ENCODE measurements around the gene RTTN.
"Not testable (repeated sequence)": the region's sequence is repeated elsewhere in the genome, so short reads cannot be mapped to it uniquely, and the experiment has no call there.

Gene RTTN, protein sequence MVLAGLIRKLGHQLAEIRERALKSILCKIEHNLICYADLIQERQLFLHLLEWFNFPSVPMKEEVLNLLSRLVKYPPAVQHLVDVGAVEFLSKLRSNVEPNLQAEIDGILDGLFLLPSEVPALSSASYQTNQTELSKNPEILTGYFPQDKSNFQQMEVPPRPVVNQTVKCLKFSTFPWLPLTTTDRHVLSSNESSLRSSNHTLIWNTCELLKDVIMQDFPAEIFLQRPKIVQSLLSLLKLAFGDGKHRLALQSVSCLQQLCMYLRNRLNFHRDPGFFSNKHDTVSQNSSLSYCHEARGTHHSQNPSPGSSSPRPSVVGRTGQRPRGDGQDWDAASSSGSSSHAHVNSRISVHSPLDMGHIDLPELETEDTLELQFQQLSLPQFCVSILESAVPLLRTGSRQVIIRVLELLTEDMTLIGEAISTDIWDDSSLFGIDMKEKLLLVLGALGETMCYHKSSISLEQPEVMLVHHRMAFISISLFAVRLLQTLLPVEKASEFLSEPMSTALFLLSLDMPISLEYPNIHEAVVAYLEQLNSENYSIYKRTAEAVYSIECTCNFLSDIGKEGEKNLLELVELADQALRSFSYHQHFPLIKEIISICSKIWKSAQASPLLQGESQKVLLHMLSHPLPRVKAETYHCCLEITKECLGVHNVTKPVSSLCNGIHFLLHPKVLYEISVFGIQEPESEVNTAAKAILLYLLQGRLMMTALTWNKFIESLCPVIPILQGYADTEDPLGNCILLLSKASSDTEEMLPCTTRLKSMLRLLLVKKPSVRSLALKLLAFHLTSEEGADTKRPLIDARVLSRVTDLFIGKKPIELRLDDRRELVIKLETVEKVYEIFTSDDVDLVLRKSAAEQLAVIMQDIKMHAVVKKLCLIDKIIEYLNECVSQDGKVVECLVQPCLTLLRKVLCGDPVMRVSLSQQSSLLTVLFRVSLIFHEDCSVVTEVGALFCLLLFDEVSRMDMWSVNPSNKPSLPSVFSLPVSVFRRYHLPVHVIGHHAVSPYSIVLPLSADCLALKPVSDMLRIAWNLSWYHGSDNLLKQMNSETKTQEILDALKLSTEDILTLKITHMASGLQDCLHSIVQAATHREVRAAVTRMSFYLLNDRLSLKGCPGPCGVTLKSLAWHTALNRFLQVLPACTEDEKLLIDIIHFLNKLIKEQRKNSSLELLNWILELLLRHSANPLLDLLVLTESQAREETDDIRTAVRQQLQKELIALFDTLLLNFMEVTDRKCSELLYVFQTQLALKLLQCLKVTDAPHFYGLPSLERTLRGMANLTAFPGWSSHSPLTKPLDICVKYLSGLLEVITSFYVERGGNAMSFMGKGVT (N-terminal part only)

GRCh38 chr18:70205421-70206397, at the start of gene RTTN:
Gene RTTN, minus strand, starts transcription at chr18:70205687. Its CDS starts 29 bp downstream, at chr18:70205658.
- peaks cover 9% of the 10 kb centered on the region for H3K36me3 Mint-ChIP-seq (ENCODE audit: low read depth)
- DNase-seq (ENCODE audit: low spot score), result peak; percentile 93
- H3K9me3 Mint-ChIP-seq, result no peaks in the 10 kb centered on the region
- peaks cover 22% of the 10 kb centered on the region for H3K4me1 Mint-ChIP-seq (ENCODE audit: low read depth)
- H3K27ac Mint-ChIP-seq, result peak within 1 kb of the TSS; percentile 99
- peaks cover 13% of the 10 kb centered on the region for H3K27me3 Mint-ChIP-seq (ENCODE audit: low read depth)
- H3K4me3 Mint-ChIP-seq, result peak within 1 kb of the TSS; percentile 99

GRCh38 chr18:70250781-70251180, 45.3 kb upstream of the RTTN start:
- no peak for DNase-seq (ENCODE audit: low spot score)
- H3K9me3 Mint-ChIP-seq, result no peaks in the 10 kb centered on the region
- H3K27me3 Mint-ChIP-seq (ENCODE audit: low read depth), result peaks cover 8% of the 10 kb centered on the region
- H3K4me3 Mint-ChIP-seq, result no peak overlapping the region
- no peak overlapping the region for H3K27ac Mint-ChIP-seq
- H3K4me1 Mint-ChIP-seq (ENCODE audit: low read depth), result no peaks in the 10 kb centered on the region
- no peaks in the 10 kb centered on the region for H3K36me3 Mint-ChIP-seq (ENCODE audit: low read depth)

DNA sequence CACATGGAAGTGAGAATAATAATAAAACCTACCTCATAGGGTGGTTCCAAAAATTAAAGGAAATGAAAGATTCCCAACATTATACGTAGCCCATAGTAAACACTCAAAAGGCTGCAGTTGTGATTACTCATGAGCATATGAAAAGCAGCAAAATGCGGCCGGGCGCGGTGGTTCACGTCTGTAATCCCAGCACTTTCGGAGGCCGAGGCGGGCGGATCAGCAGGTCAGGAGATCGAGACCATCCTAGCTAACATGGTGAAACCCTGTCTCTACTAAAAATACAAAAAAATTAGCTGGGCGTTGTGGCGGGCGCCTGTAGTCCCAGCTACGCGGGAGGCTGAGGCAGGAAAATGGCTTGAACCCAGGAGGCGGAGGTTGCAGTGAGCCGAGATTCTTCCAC, 44.4 kb upstream of the RTTN start:
- not testable (repeated sequence) for DNase-seq (ENCODE audit: low spot score); H3K4me3 Mint-ChIP-seq; H3K36me3 Mint-ChIP-seq (ENCODE audit: low read depth); H3K27ac Mint-ChIP-seq; H3K27me3 Mint-ChIP-seq (ENCODE audit: low read depth); H3K9me3 Mint-ChIP-seq; H3K4me1 Mint-ChIP-seq (ENCODE audit: low read depth)

GRCh38 chr18:70249118-70249517, 43.6 kb upstream of the RTTN start:
- Mint-ChIP-seq H3K9me3 (no peaks in the 10 kb centered on the region), H3K27ac (no peak overlapping the region), H3K4me1 (ENCODE audit: low read depth) (no peaks in the 10 kb centered on the region), H3K4me3 (no peak overlapping the region), H3K36me3 (ENCODE audit: low read depth) (no peaks in the 10 kb centered on the region), H3K27me3 (ENCODE audit: low read depth) (peaks cover 5% of the 10 kb centered on the region)
- no peak for DNase-seq (ENCODE audit: low spot score)

DNA sequence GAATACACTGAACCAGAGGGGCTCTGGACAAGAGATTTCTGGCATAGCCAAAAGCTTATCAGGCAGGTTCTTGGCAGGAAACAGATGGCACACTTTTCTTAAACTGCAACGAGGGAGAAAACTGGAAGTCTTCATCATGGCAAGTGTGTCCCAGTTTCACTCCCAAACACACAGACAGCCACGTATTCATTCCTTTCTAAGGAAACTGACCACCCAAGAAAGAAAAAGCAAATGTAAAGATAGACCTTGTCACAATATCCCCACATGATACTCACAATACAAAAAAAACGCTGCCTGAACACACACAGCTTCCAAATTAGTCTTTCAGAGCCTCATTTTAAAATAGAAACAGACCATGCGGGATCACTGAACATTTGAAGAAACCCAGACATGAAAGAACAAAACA, 40.6 kb upstream of the RTTN start:
- Mint-ChIP-seq H3K27me3 (ENCODE audit: low read depth) (peaks cover 5% of the 10 kb centered on the region), H3K36me3 (ENCODE audit: low read depth) (no peaks in the 10 kb centered on the region), H3K4me3 (no peak overlapping the region), H3K27ac (no peak overlapping the region), H3K9me3 (no peaks in the 10 kb centered on the region), H3K4me1 (ENCODE audit: low read depth) (no peaks in the 10 kb centered on the region)
- no peak for DNase-seq (ENCODE audit: low spot score)

DNA sequence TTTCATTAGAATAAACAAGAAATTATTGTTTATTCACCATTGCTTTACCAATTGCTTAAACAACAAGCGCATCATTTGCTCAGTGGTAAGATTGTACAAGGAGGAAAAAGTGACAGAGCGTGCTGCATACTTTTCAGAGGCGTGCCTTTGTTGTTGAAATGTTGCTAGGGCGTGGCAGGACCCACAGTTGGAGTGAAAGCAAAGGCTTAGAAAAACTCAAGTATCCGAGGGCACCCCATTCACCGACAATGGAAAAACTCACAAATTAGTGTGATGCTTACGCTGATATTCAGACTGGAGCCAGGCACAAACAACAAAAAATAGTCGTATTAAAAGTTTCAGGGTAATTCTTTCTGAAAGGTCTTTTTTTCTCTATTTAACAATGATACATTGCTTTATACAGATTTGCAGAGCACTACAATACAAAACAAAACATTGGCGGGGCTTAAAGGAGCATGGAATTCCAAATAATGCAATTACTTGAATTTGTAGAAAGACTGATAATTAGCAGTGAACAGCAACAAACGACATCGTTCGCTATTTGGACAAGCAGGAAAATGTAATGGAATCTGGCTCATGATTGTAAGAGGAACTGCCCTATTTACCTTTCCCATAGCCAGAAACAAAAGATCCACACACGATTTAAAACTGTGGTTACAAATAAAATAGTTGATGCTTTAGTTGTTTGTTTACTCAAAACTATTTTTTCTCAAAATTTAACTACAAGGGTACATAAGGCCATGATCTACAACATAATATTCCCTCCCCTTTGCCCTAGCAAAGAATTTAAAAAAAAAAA, 37.8 kb upstream of the RTTN start:
- Mint-ChIP-seq H3K4me3 (no peak overlapping the region), H3K9me3 (no peaks in the 10 kb centered on the region), H3K36me3 (ENCODE audit: low read depth) (no peaks in the 10 kb centered on the region), H3K27ac (no peak overlapping the region), H3K27me3 (ENCODE audit: low read depth) (peaks cover 5% of the 10 kb centered on the region), H3K4me1 (ENCODE audit: low read depth) (no peaks in the 10 kb centered on the region)
- no peak for DNase-seq (ENCODE audit: low spot score)

DNA sequence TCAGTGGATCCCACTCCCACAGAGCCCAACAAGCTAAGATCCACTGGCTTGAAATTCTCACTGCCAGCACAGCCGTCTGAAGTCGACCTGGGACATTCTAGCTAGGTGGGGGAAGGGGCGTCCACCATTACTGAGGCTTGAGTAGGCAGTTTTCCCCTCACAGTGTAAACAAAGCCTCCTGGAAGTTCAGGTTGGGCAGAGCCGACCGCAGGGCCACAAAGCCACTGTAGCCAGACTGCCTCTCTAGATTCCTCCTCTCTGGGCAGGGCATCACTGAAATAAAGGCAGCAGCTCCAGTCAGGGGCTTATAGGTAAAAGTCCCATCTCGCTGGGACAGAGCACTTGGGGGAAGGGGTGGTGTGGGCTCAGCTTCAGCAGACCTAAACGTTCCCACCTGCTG, 31.4 kb upstream of the RTTN start:
- not testable (repeated sequence) for H3K36me3 Mint-ChIP-seq (ENCODE audit: low read depth); H3K4me1 Mint-ChIP-seq (ENCODE audit: low read depth); H3K27me3 Mint-ChIP-seq (ENCODE audit: low read depth); H3K9me3 Mint-ChIP-seq; H3K4me3 Mint-ChIP-seq; H3K27ac Mint-ChIP-seq; DNase-seq (ENCODE audit: low spot score)

DNA sequence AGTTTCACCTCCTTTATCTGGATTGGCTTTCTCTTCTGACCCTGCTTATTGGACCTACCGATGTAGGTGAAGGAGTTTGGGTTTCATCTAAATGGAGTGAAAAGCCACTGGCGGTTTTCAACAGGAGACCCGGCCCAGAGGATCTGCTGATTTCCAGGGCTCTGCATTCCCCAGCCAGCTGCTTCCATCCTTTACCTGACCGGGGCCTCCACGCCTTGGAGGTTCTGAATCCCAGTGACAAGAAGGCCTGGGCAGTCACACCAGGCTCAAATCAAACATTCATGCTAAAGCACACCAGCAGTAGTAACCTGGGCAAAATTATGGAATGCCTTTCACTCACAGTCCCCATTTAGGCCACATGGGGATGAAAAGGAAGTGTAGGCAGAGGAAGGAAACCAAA, 30.0 kb upstream of the RTTN start:
- Mint-ChIP-seq H3K9me3 (no peaks in the 10 kb centered on the region), H3K27ac (no peak overlapping the region), H3K27me3 (ENCODE audit: low read depth) (peaks cover 7% of the 10 kb centered on the region), H3K4me3 (no peak overlapping the region), H3K36me3 (ENCODE audit: low read depth) (no peaks in the 10 kb centered on the region), H3K4me1 (ENCODE audit: low read depth) (no peaks in the 10 kb centered on the region)
- DNase-seq (ENCODE audit: low spot score), result no peak

DNA sequence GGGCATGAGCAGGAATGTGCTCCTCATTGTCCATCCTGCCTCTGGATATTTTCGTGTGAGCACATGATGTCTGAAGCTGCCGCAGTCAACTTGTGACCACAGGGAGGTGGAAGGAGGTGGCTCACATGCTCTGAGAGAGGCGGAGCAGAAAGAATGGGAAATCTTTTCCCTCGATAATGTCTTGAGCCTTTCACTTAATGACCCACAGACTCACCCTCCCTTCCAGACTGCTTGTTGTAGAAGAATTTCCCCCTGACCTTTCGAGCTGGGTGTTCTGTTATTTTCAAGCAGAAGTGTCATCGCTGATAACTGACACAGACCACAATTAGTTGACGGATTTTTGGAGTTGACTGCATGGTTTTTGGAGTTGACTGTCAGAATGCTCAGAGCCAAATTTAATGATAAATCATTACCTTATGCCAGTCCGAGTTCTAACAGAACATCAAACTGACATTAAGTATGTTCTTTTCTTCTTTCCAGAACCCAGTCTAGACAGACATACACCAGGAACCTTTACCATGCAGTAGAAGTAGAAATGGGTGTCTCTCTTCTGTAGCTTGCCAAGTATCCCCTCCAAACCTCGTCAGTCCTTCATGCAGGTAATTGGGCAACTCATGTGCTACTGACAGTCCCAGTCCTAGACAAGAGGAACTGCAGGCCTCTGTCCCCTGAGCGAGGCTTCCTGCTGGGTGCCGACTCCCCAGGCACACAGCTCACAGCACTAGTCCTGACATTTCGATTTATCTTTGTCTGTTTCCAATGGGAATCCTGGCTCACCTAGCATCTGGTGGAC, 29.4 kb upstream of the RTTN start:
- Mint-ChIP-seq H3K4me3 (no peak overlapping the region), H3K36me3 (ENCODE audit: low read depth) (no peaks in the 10 kb centered on the region), H3K4me1 (ENCODE audit: low read depth) (no peaks in the 10 kb centered on the region), H3K9me3 (no peaks in the 10 kb centered on the region), H3K27ac (no peak overlapping the region), H3K27me3 (ENCODE audit: low read depth) (peaks cover 7% of the 10 kb centered on the region)
- no peak for DNase-seq (ENCODE audit: low spot score)

GRCh38 chr18:70233974-70234373, 28.5 kb upstream of the RTTN start:
- no peak for DNase-seq (ENCODE audit: low spot score)
- H3K27me3 Mint-ChIP-seq (ENCODE audit: low read depth), result peaks cover 7% of the 10 kb centered on the region
- no peaks in the 10 kb centered on the region for H3K36me3 Mint-ChIP-seq (ENCODE audit: low read depth)
- no peak overlapping the region for H3K4me3 Mint-ChIP-seq
- no peaks in the 10 kb centered on the region for H3K9me3 Mint-ChIP-seq
- H3K4me1 Mint-ChIP-seq (ENCODE audit: low read depth), result no peaks in the 10 kb centered on the region
- no peak overlapping the region for H3K27ac Mint-ChIP-seq

DNA sequence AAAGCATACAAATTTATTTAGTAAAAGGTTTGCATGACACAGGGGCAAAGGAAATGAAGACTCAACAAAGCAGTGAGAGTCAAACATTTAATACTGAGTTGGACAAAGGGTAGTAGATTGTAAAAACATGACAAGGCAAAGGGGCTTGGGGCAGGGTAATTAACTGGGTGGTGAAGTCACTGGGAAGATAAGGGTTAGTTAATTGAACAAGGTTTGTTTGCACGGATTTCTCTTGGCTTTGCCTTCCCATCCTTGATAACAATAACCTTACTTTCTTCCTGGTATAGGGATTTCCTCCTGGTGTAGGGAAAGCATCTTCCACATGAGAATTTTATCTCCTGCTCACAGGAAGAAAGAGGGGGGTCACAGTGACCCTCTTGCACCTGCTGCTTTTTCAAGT, 26.8 kb upstream of the RTTN start:
- Mint-ChIP-seq H3K27me3 (ENCODE audit: low read depth) (peaks cover 7% of the 10 kb centered on the region), H3K4me3 (no peak overlapping the region), H3K36me3 (ENCODE audit: low read depth) (no peaks in the 10 kb centered on the region), H3K9me3 (peaks cover 12% of the 10 kb centered on the region), H3K27ac (no peak overlapping the region), H3K4me1 (ENCODE audit: low read depth) (no peaks in the 10 kb centered on the region)
- no peak for DNase-seq (ENCODE audit: low spot score)

DNA sequence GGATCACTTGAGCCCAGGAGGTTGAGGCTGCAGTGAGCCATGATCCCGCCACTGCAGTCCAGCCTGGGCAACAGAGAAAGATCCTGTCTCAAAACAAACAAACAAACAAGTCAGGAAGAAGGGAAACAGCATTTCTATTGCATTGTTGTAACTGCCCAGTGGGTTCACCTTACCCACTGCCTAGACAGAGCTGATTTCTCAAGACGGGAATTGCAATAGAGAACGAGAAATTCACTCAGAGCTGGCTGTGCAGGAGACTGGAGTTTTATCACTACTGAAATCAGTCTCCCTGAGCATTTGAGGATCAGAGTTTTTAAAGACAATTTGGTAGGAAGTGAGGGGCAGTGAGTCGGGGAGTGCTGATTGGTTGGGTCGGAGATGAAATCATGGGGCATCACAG, 24.2 kb upstream of the RTTN start:
- Mint-ChIP-seq H3K27ac (no peak overlapping the region), H3K27me3 (ENCODE audit: low read depth) (peaks cover 7% of the 10 kb centered on the region), H3K9me3 (peaks cover 20% of the 10 kb centered on the region), H3K4me1 (ENCODE audit: low read depth) (no peaks in the 10 kb centered on the region), H3K36me3 (ENCODE audit: low read depth) (no peaks in the 10 kb centered on the region), H3K4me3 (no peak overlapping the region)
- no peak for DNase-seq (ENCODE audit: low spot score)

Data from T-helper 2 cell treated with Interferon-gamma antibody and Interleukin-4, amounts not matched to agents 5 μg/mL and 100 μg/mL, for 36 hours (primary cell).